PFSK-1 (cell line): ENCODE results near the gene TP53BP1.
A peak's percentile ranks its signal among the peaks of the same experiment; 100 is the strongest.

ENCODE experiments used
- FOXP2 ChIP-seq: optimal IDR thresholded peaks from 2 replicates; pipeline ENCODE3; 2011; ENCODE audit warnings: borderline replicate concordance, control low read depth, inconsistent platforms; ENCODE audit not compliant: insufficient read depth; ENCODE audit errors: extremely low read length, extremely low read depth
- POLR2AphosphoS5 ChIP-seq: IDR thresholded peaks from 2 replicates; pipeline ENCODE4 v1.6.1; 2012; ENCODE audit warnings: low read depth, mild to moderate bottlenecking, control low read depth, low read length, moderate library complexity
- REST ChIP-seq, 2 experiments: IDR thresholded peaks; 2 replicates each; pipeline versions ENCODE4 v1.6.1 to v1.8.0; 2011 to 2012; ENCODE audit warnings: low read depth in 2 of 2, low read length in 2 of 2, control low read depth in 1 of 2, inconsistent platforms in 1 of 2, mild to moderate bottlenecking in 1 of 2, moderate library complexity in 1 of 2; ENCODE audit not compliant: insufficient read depth in 1 of 2
- SIN3A ChIP-seq: IDR thresholded peaks from 2 replicates; pipeline ENCODE4 v1.6.1; 2012; ENCODE audit warnings: mild to moderate bottlenecking, low read length, moderate library complexity, borderline replicate concordance; ENCODE audit not compliant: insufficient read depth
- TAF1 ChIP-seq: IDR thresholded peaks from 2 replicates; pipeline ENCODE4 v1.6.1; 2012; ENCODE audit warnings: low read length, control low read depth, borderline replicate concordance; ENCODE audit not compliant: insufficient read depth

Gene TP53BP1

DNA sequence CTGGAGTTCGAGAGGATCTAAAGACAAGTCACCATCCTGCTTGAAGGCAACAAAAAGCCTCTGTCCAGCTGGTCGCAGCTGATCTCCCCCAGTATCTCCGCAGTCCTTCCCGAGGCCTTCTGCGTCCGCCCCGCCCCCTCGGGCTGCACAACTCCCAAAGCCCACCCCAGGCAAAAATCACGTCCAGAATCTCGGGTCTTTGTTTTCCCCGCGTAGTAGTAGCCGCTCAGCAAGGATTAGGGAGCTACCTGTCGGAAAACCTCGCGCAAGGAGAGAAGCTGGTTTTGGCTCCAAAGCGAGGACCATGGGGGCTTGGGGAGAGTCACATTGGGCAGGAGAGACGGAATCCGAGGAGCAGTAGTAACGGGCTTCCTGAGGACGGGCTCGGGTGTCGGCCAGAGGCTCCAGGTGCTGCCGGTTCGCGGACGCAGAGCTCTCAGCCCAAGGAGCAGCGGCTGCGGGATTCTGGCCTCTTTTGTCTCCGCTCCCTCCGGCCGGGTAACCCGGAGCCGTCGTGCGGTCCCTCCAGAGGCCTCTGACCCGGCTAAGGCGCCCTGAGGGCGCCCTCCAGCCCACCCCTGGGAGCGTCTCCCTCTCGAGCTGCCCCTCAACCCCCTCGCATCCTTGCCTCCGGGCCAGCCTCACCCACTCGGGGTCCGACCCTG is 122.5 kb downstream of the TP53BP1 start:
- TF ChIP-seq TAF1 (no peak), REST (IDR thresholded peaks at IDR 0.05; ENCODE audit: insufficient read depth in 1 of 2, low read depth in 2 of 2, low read length in 2 of 2) (peak; percentile 73 to 85; a peak in 3 of 4 replicates)

DNA sequence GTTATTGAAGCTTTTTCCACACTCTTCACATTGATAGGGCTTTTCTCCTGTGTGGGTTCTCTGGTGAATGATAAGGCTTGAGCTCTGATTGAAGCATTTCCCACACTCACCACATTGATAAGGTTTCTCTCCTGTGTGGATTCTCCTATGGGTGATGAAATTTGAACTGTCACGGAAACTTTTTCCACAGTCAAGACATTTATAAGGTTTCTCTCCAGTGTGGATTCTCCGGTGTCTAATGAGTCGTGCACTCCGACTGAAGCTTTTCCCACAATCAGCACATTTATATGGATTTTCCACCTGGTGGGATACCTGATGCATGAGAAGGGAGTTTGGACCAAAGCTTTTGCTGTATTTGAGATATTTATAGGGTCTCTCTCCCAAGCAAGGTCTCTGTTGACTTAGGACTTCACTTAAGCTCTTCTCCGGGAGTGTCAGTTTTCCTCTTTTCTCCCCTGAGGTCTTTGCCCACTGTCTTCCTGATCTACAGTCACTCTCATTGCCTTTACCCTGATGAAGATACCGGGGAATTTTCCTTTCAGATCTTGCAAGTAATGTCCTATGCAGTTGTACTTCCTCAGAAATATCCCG is 131.5 kb downstream of the TP53BP1 start:
- no peak for TF ChIP-seq TAF1
- no peak for TF ChIP-seq REST (IDR thresholded peaks at IDR 0.05; ENCODE audit: insufficient read depth in 1 of 2, low read depth in 2 of 2, low read length in 2 of 2)
- TF ChIP-seq FOXP2 = no peak
- TF ChIP-seq SIN3A = no peak
- no peak for TF ChIP-seq POLR2AphosphoS5

DNA sequence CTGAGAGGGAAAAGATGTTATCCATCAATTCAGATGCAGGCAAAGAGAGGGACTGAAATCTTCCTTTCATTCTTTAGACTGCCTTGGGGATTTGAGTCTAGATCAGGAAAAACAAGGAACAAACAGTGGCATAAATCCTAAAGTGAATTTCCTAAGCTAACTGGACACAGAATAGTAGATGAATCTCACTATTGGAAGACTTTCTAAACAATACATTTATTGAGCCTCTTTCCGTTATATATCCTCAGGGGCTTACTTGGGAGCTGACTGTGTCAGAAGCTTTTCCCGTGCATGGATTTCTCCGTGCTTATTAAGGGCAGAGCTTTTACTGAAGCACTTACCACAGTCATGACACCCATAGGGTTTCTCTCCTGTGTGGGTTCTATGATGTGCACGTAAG is 132.1 kb downstream of the TP53BP1 start:
- TF ChIP-seq POLR2AphosphoS5 = no peak
- no peak for TF ChIP-seq SIN3A
- TF ChIP-seq REST (IDR thresholded peaks at IDR 0.05; ENCODE audit: insufficient read depth in 1 of 2, low read depth in 2 of 2, low read length in 2 of 2) = no peak
